ENCODE data around the gene LAMA2.

LAMA2 gene

GRCh38 chr6:129434091-129434490 is 551.2 kb downstream of the LAMA2 start:
- Histone ChIP-seq H3K4me3 (ENCODE audit: extremely low read depth, insufficient read depth, low read length, poor library complexity, severe bottlenecking) (no peak overlapping the region), H3K4me1 (ENCODE audit: control insufficient read depth, insufficient read depth, low read length, poor library complexity, severe bottlenecking) (no peaks in the 10 kb centered on the region), H3K27ac (ENCODE audit: low read depth, low read length, severe bottlenecking) (no peak overlapping the region), H3K9me3 (ENCODE audit: control insufficient read depth, low read length) (no peaks in the 10 kb centered on the region), H3K36me3 (ENCODE audit: control insufficient read depth, insufficient read depth, low read length) (no peaks in the 10 kb centered on the region)
- WGBS, 2 experiments (ENCODE audit: insufficient coverage in 2 of 2) = 90 to 91% methylated on average over 1 to 2 of the region's 3 CpGs

- H3K36me3 ChIP-seq (ENCODE audit: control insufficient read depth, insufficient read depth, low read length) = no peaks in the 10 kb centered on the region
- H3K4me1 ChIP-seq (ENCODE audit: control insufficient read depth, insufficient read depth, low read length, poor library complexity, severe bottlenecking) = no peaks in the 10 kb centered on the region
- H3K4me3 ChIP-seq (ENCODE audit: extremely low read depth, insufficient read depth, low read length, poor library complexity, severe bottlenecking) = no peak overlapping the region
- H3K9me3 ChIP-seq (ENCODE audit: control insufficient read depth, low read length) = no peaks in the 10 kb centered on the region
- no peak overlapping the region for H3K27ac ChIP-seq (ENCODE audit: low read depth, low read length, severe bottlenecking)
- 47 to 52% methylated on average over 6 to 8 of the region's 8 CpGs for WGBS, 2 experiments (ENCODE audit: insufficient coverage in 2 of 2)
Observed at GRCh38 chr6:129440691-129441090, 557.8 kb downstream of the LAMA2 start.

GRCh38 chr6:129444683-129445082 is 561.7 kb downstream of the LAMA2 start:
- WGBS, 2 experiments (ENCODE audit: insufficient coverage in 2 of 2) = 100% methylated on average over 1 to 2 of the region's 3 CpGs
- Histone ChIP-seq H3K9me3 (ENCODE audit: control insufficient read depth, low read length) (no peaks in the 10 kb centered on the region), H3K27ac (ENCODE audit: low read depth, low read length, severe bottlenecking) (no peak overlapping the region), H3K4me3 (ENCODE audit: extremely low read depth, insufficient read depth, low read length, poor library complexity, severe bottlenecking) (no peak overlapping the region), H3K36me3 (ENCODE audit: control insufficient read depth, insufficient read depth, low read length) (no peaks in the 10 kb centered on the region), H3K4me1 (ENCODE audit: control insufficient read depth, insufficient read depth, low read length, poor library complexity, severe bottlenecking) (no peaks in the 10 kb centered on the region)

- WGBS, 2 experiments (ENCODE audit: insufficient coverage in 2 of 2) = no CpG with 5 or more reads among the region's 7 CpGs
- no peaks in the 10 kb centered on the region for H3K4me1 ChIP-seq (ENCODE audit: control insufficient read depth, insufficient read depth, low read length, poor library complexity, severe bottlenecking)
- H3K9me3 ChIP-seq (ENCODE audit: control insufficient read depth, low read length) = no peaks in the 10 kb centered on the region
- H3K36me3 ChIP-seq (ENCODE audit: control insufficient read depth, insufficient read depth, low read length) = no peaks in the 10 kb centered on the region
- no peak overlapping the region for H3K4me3 ChIP-seq (ENCODE audit: extremely low read depth, insufficient read depth, low read length, poor library complexity, severe bottlenecking)
- no peak overlapping the region for H3K27ac ChIP-seq (ENCODE audit: low read depth, low read length, severe bottlenecking)
Observed at GRCh38 chr6:129446272-129447197, 563.6 kb downstream of the LAMA2 start.

GRCh38 chr6:129447198-129447565 is 564.2 kb downstream of the LAMA2 start:
- no CpG with 5 or more reads among the region's 3 CpGs for WGBS, 2 experiments (ENCODE audit: insufficient coverage in 2 of 2)
- Histone ChIP-seq H3K36me3 (ENCODE audit: control insufficient read depth, insufficient read depth, low read length) (no peaks in the 10 kb centered on the region), H3K27ac (ENCODE audit: low read depth, low read length, severe bottlenecking) (no peak overlapping the region), H3K4me1 (ENCODE audit: control insufficient read depth, insufficient read depth, low read length, poor library complexity, severe bottlenecking) (no peaks in the 10 kb centered on the region), H3K4me3 (ENCODE audit: extremely low read depth, insufficient read depth, low read length, poor library complexity, severe bottlenecking) (no peak overlapping the region), H3K9me3 (ENCODE audit: control insufficient read depth, low read length) (no peaks in the 10 kb centered on the region)

GRCh38 chr6:129448965-129449364 is 566.0 kb downstream of the LAMA2 start:
- no peaks in the 10 kb centered on the region for H3K4me1 ChIP-seq (ENCODE audit: control insufficient read depth, insufficient read depth, low read length, poor library complexity, severe bottlenecking)
- no peak overlapping the region for H3K4me3 ChIP-seq (ENCODE audit: extremely low read depth, insufficient read depth, low read length, poor library complexity, severe bottlenecking)
- H3K36me3 ChIP-seq (ENCODE audit: control insufficient read depth, insufficient read depth, low read length) = no peaks in the 10 kb centered on the region
- H3K27ac ChIP-seq (ENCODE audit: low read depth, low read length, severe bottlenecking) = no peak overlapping the region
- H3K9me3 ChIP-seq (ENCODE audit: control insufficient read depth, low read length) = no peaks in the 10 kb centered on the region

- no peaks in the 10 kb centered on the region for H3K9me3 ChIP-seq (ENCODE audit: control insufficient read depth, low read length)
- no peak overlapping the region for H3K4me3 ChIP-seq (ENCODE audit: extremely low read depth, insufficient read depth, low read length, poor library complexity, severe bottlenecking)
- H3K27ac ChIP-seq (ENCODE audit: low read depth, low read length, severe bottlenecking) = no peak overlapping the region
- H3K4me1 ChIP-seq (ENCODE audit: control insufficient read depth, insufficient read depth, low read length, poor library complexity, severe bottlenecking) = no peaks in the 10 kb centered on the region
- H3K36me3 ChIP-seq (ENCODE audit: control insufficient read depth, insufficient read depth, low read length) = no peaks in the 10 kb centered on the region
Observed at GRCh38 chr6:129451187-129451586, 568.2 kb downstream of the LAMA2 start.

- H3K4me3 ChIP-seq (ENCODE audit: extremely low read depth, insufficient read depth, low read length, poor library complexity, severe bottlenecking) = no peak overlapping the region
- H3K4me1 ChIP-seq (ENCODE audit: control insufficient read depth, insufficient read depth, low read length, poor library complexity, severe bottlenecking) = no peaks in the 10 kb centered on the region
- WGBS, 2 experiments (ENCODE audit: insufficient coverage in 2 of 2) = no CpG with 5 or more reads among the region's 3 CpGs
- H3K27ac ChIP-seq (ENCODE audit: low read depth, low read length, severe bottlenecking) = no peak overlapping the region
- no peaks in the 10 kb centered on the region for H3K36me3 ChIP-seq (ENCODE audit: control insufficient read depth, insufficient read depth, low read length)
- H3K9me3 ChIP-seq (ENCODE audit: control insufficient read depth, low read length) = no peaks in the 10 kb centered on the region
Observed at GRCh38 chr6:129453073-129453472, 570.1 kb downstream of the LAMA2 start.

- 100% methylated on average over 1 of the region's 1 CpG; no CpG with 5 or more reads in 1 of the 2 experiments for WGBS, 2 experiments (ENCODE audit: insufficient coverage in 2 of 2)
- H3K9me3 ChIP-seq (ENCODE audit: control insufficient read depth, low read length) = no peaks in the 10 kb centered on the region
Observed at GRCh38 chr6:129454488-129454887, 571.5 kb downstream of the LAMA2 start.

GRCh38 chr6:129455126-129455769 is 572.3 kb downstream of the LAMA2 start:
- no peak overlapping the region for H3K27ac ChIP-seq (ENCODE audit: low read depth, low read length, severe bottlenecking)
- H3K4me1 ChIP-seq (ENCODE audit: control insufficient read depth, insufficient read depth, low read length, poor library complexity, severe bottlenecking) = no peaks in the 10 kb centered on the region
- WGBS, 2 experiments (ENCODE audit: insufficient coverage in 2 of 2) = no CpG with 5 or more reads among the region's 3 CpGs
- no peaks in the 10 kb centered on the region for H3K9me3 ChIP-seq (ENCODE audit: control insufficient read depth, low read length)
- H3K36me3 ChIP-seq (ENCODE audit: control insufficient read depth, insufficient read depth, low read length) = no peaks in the 10 kb centered on the region
- H3K4me3 ChIP-seq (ENCODE audit: extremely low read depth, insufficient read depth, low read length, poor library complexity, severe bottlenecking) = no peak overlapping the region

More at GRCh38 chr6:129454488-129454887, 571.5 kb downstream of the LAMA2 start:
- Histone ChIP-seq H3K4me1 (ENCODE audit: control insufficient read depth, insufficient read depth, low read length, poor library complexity, severe bottlenecking) (no peaks in the 10 kb centered on the region), H3K27ac (ENCODE audit: low read depth, low read length, severe bottlenecking) (no peak overlapping the region), H3K36me3 (ENCODE audit: control insufficient read depth, insufficient read depth, low read length) (no peaks in the 10 kb centered on the region), H3K4me3 (ENCODE audit: extremely low read depth, insufficient read depth, low read length, poor library complexity, severe bottlenecking) (no peak overlapping the region)

- WGBS, 2 experiments (ENCODE audit: insufficient coverage in 2 of 2) = 89% methylated on average over 1 of the region's 2 CpGs; no CpG with 5 or more reads in 1 of the 2 experiments
- Histone ChIP-seq H3K27ac (ENCODE audit: low read depth, low read length, severe bottlenecking) (no peak overlapping the region), H3K36me3 (ENCODE audit: control insufficient read depth, insufficient read depth, low read length) (no peaks in the 10 kb centered on the region)
Observed at GRCh38 chr6:129460221-129460620, 577.3 kb downstream of the LAMA2 start.

More at GRCh38 chr6:129460221-129460620, 577.3 kb downstream of the LAMA2 start:
- Histone ChIP-seq H3K4me1 (ENCODE audit: control insufficient read depth, insufficient read depth, low read length, poor library complexity, severe bottlenecking) (no peaks in the 10 kb centered on the region), H3K9me3 (ENCODE audit: control insufficient read depth, low read length) (no peaks in the 10 kb centered on the region), H3K4me3 (ENCODE audit: extremely low read depth, insufficient read depth, low read length, poor library complexity, severe bottlenecking) (no peak overlapping the region)
